GM20431 (cell line): ENCODE measurements around the gene FRRS1L.

Source experiments
- in situ Hi-C: fragments of 300-500 bp; cut with MseI, MboI; formaldehyde crosslinking; loops from one replicate; pipeline ENCODE4 v1.15.0; 2020; ENCODE audit warnings: low sequenced_read_pairs; ENCODE audit not compliant: unreplicated experiment

FRRS1L gene

GRCh38 chr9:109166771-109167601 lies at the start of gene FRRS1L:
Gene FRRS1L (minus strand): TSS chr9:109167249. CDS start chr9:109167138, 111 bp downstream.
- in situ Hi-C loops, result no loop called here

- in situ Hi-C loops, result no loop called here
These were observed 47.4 kb upstream of the FRRS1L start for GRCh38 chr9:109214414-109214813.

- in situ Hi-C loops, result no loop called here
These were observed 46.5 kb upstream of the FRRS1L start for GRCh38 chr9:109213285-109214121.

- in situ Hi-C loops, result no loop called here
These were observed 45.7 kb upstream of the FRRS1L start for GRCh38 chr9:109212768-109213167.

- in situ Hi-C loops, result no loop called here
These were observed 39.6 kb upstream of the FRRS1L start for GRCh38 chr9:109206670-109207069.

GRCh38 chr9:109205526-109205925 lies 38.5 kb upstream of the FRRS1L start:
- in situ Hi-C loops, result no loop called here

GRCh38 chr9:109203761-109204360 lies 36.8 kb upstream of the FRRS1L start:
- in situ Hi-C loops, result no loop called here

GRCh38 chr9:109199676-109200075 lies 32.6 kb upstream of the FRRS1L start:
- in situ Hi-C loops, result no loop called here

- in situ Hi-C loops, result no loop called here
These were observed 31.8 kb upstream of the FRRS1L start for GRCh38 chr9:109198736-109199382.

- in situ Hi-C loops, result no loop called here
These were observed 27.0 kb upstream of the FRRS1L start for GRCh38 chr9:109193974-109194556.

GRCh38 chr9:109192732-109193361 lies 25.8 kb upstream of the FRRS1L start:
- in situ Hi-C loops, result no loop called here

- in situ Hi-C loops, result no loop called here
These were observed 24.7 kb upstream of the FRRS1L start for GRCh38 chr9:109191746-109192145.

GRCh38 chr9:109190151-109190550 lies 23.1 kb upstream of the FRRS1L start:
- in situ Hi-C loops, result no loop called here

GRCh38 chr9:109186857-109187520 lies 19.9 kb upstream of the FRRS1L start:
- in situ Hi-C loops, result no loop called here

GRCh38 chr9:109182940-109183798 lies 16.1 kb upstream of the FRRS1L start:
- in situ Hi-C loops, result no loop called here

- in situ Hi-C loops, result no loop called here
These were observed 15.5 kb upstream of the FRRS1L start for GRCh38 chr9:109182550-109182939.

GRCh38 chr9:109181284-109181683 lies 14.2 kb upstream of the FRRS1L start:
- in situ Hi-C loops, result no loop called here
